Lower lobe of right lung (tissue), 2 donors: ENCODE measurements around the gene TRMT6. TPM values are rescaled to one million over a fixed set of nuclear protein-coding genes. Genes with fewer than 3 reads are reported as not detected.

Experiments used
- ATAC-seq, 2 donors: fragments of 200-7000 bp; cut with Tn5 transposase; one replicate each; pipeline ENCODE4 v1.9.1; 2020 to 2022; ENCODE audit warnings: mild to moderate bottlenecking in 2 of 2, moderate library complexity in 2 of 2
- DNase-seq: peaks from one replicate; pipeline ENCODE4 v3.0.0-alpha.2; 2020
- H3K27ac ChIP-seq: fragments of 200-600 bp; one replicate; pipeline ENCODE4 v1.8.0; 2022
- H3K27me3 ChIP-seq: fragments of 200-600 bp; one replicate; pipeline ENCODE4 v1.8.0; 2022; ENCODE audit warnings: low read depth
- H3K36me3 ChIP-seq: fragments of 200-600 bp; one replicate; pipeline ENCODE4 v1.8.0; 2022; ENCODE audit warnings: mild to moderate bottlenecking
- H3K4me1 ChIP-seq: fragments of 200-600 bp; one replicate; pipeline ENCODE4 v1.8.0; 2022
- H3K4me3 ChIP-seq: fragments of 200-600 bp; one replicate; pipeline ENCODE4 v1.8.0; 2022; ENCODE audit warnings: mild to moderate bottlenecking
- H3K9me3 ChIP-seq: fragments of 200-600 bp; one replicate; pipeline ENCODE4 v1.8.0; 2022
- CTCF ChIP-seq: fragments of 200-600 bp; IDR thresholded peaks from one replicate; pipeline ENCODE4 v1.8.0; 2022; ENCODE audit warnings: antibody characterized with exemption, mild to moderate bottlenecking
- intact Hi-C: fragments of 100-400 bp; cut with DNase I; formaldehyde crosslinking; loops from one replicate; pipeline ENCODE4 v1.11.0; 2022
- total RNA-seq: library from RNA; stranded (reverse); fragmentation: NEBNext Ultra II Directional; extraction: Animal tissue kit (Norgen Biotek cat#: 25700); gene quantifications from one replicate; pipeline ENCODE4 v1.2.1, GENCODE V29; 2021
- donor health status: DM: no; HTN: yes; CAD: no; lungs with severe emphysema.

The TRMT6 gene
- total RNA-seq, 1 donor from 2014 or later, result 11.0 TPM

- DNase-seq (no peak), ATAC-seq (no peak)
- Histone ChIP-seq H3K4me3 (no peak overlapping the region), H3K9me3 (no peaks in the 10 kb centered on the region), H3K36me3 (no peaks in the 10 kb centered on the region), H3K27ac (no peak overlapping the region), H3K27me3 (peaks cover 24% of the 10 kb centered on the region), H3K4me1 (no peaks in the 10 kb centered on the region)
- intact Hi-C loops, result no loop called here
- no peak for TF ChIP-seq CTCF
These were observed 35.5 kb downstream of the TRMT6 start for GRCh38 chr20:5914859-5915258.

- DNase-seq, result no peak
- Histone ChIP-seq H3K27me3 (peaks cover 36% of the 10 kb centered on the region), H3K27ac (no peak overlapping the region), H3K36me3 (no peaks in the 10 kb centered on the region), H3K4me3 (no peak overlapping the region), H3K9me3 (no peaks in the 10 kb centered on the region), H3K4me1 (no peaks in the 10 kb centered on the region)
- TF ChIP-seq CTCF, result no peak
- no peak for ATAC-seq
- intact Hi-C loops, result no loop called here
These were observed 37.2 kb downstream of the TRMT6 start for GRCh38 chr20:5913166-5913565.

- H3K4me1 ChIP-seq, result no peaks in the 10 kb centered on the region
- peaks cover 44% of the 10 kb centered on the region for H3K27me3 ChIP-seq
- no peaks in the 10 kb centered on the region for H3K36me3 ChIP-seq
These were observed 40.1 kb downstream of the TRMT6 start for GRCh38 chr20:5910186-5910585.

GRCh38 chr20:5908981-5909380, 41.4 kb downstream of the TRMT6 start:
- Histone ChIP-seq H3K4me1 (no peaks in the 10 kb centered on the region), H3K27ac (no peak overlapping the region), H3K4me3 (no peak overlapping the region), H3K9me3 (no peaks in the 10 kb centered on the region), H3K36me3 (no peaks in the 10 kb centered on the region), H3K27me3 (peaks cover 44% of the 10 kb centered on the region)
- DNase-seq, result no peak
- intact Hi-C loops, result no loop called here
- ATAC-seq, result no peak
- no peak for TF ChIP-seq CTCF

More at GRCh38 chr20:5910186-5910585, 40.1 kb downstream of the TRMT6 start:
- DNase-seq (no peak), ATAC-seq (no peak)
- H3K9me3 ChIP-seq, result no peaks in the 10 kb centered on the region
- TF ChIP-seq CTCF, result no peak
- no peak overlapping the region for H3K27ac ChIP-seq
- intact Hi-C loops, result no loop called here
- H3K4me3 ChIP-seq, result no peak overlapping the region

- TF ChIP-seq CTCF, result no peak
- Histone ChIP-seq H3K4me1 (no peaks in the 10 kb centered on the region), H3K27me3 (no peaks in the 10 kb centered on the region), H3K36me3 (no peaks in the 10 kb centered on the region), H3K4me3 (no peak overlapping the region), H3K27ac (no peak overlapping the region), H3K9me3 (no peaks in the 10 kb centered on the region)
- intact Hi-C loops, result no loop called here
- DNase-seq (no peak), ATAC-seq (no peak)
These were observed 49.4 kb downstream of the TRMT6 start for GRCh38 chr20:5900908-5901307.

- ATAC-seq, result no peak
These were observed 50.9 kb downstream of the TRMT6 start for GRCh38 chr20:5899444-5899843.

More at GRCh38 chr20:5899444-5899843, 50.9 kb downstream of the TRMT6 start:
- Histone ChIP-seq H3K36me3 (no peaks in the 10 kb centered on the region), H3K27me3 (no peaks in the 10 kb centered on the region), H3K4me1 (no peaks in the 10 kb centered on the region), H3K9me3 (no peaks in the 10 kb centered on the region), H3K4me3 (no peak overlapping the region), H3K27ac (no peak overlapping the region)
- DNase-seq, result no peak
- intact Hi-C loops, result no loop called here
- TF ChIP-seq CTCF, result no peak
